NCI-H2227 treated with DMSO at 0.1 percent for 48 hours (cell line): ENCODE measurements around the gene CHRM1.
"Not testable (repeated sequence)": the region's sequence is repeated elsewhere in the genome, so short reads cannot be mapped to it uniquely, and the experiment has no call there.

ENCODE experiments used
- DNase-seq: peaks from one replicate; lab custom pipeline; 2025; lab: John Stamatoyannopoulos, UW

CHRM1 gene

GRCh38 chr11:62921201-62921572, at the start of gene CHRM1:
Gene CHRM1 (minus strand): TSS chr11:62921363. CDS start chr11:62911100, 10,263 bp downstream.
- DNase-seq, result no peak

GRCh38 chr11:62965574-62965973, 44.4 kb upstream of the CHRM1 start:
- no peak for DNase-seq

GRCh38 chr11:62962391-62962790, 41.2 kb upstream of the CHRM1 start:
- no peak for DNase-seq

GRCh38 chr11:62961017-62961570, 39.9 kb upstream of the CHRM1 start:
- DNase-seq, result no peak

- DNase-seq, result no peak
Observed at GRCh38 chr11:62959422-62959980, 38.3 kb upstream of the CHRM1 start.

- DNase-seq, result peak; percentile 83
Observed at GRCh38 chr11:62958547-62959421, 37.6 kb upstream of the CHRM1 start.

- no peak for DNase-seq
Observed at GRCh38 chr11:62957147-62957546, 36.0 kb upstream of the CHRM1 start.

- DNase-seq, result no peak
Observed at GRCh38 chr11:62954478-62954877, 33.3 kb upstream of the CHRM1 start.

- no peak for DNase-seq
Observed at GRCh38 chr11:62953811-62954210, 32.6 kb upstream of the CHRM1 start.

GRCh38 chr11:62948765-62949320, 27.7 kb upstream of the CHRM1 start:
- no peak for DNase-seq

GRCh38 chr11:62945538-62945937, 24.4 kb upstream of the CHRM1 start:
- not testable (repeated sequence) for DNase-seq

GRCh38 chr11:62937528-62937927, 16.4 kb upstream of the CHRM1 start:
- not testable (repeated sequence) for DNase-seq

GRCh38 chr11:62934496-62934785, 13.3 kb upstream of the CHRM1 start:
- DNase-seq, result no peak

GRCh38 chr11:62933750-62934495, 12.8 kb upstream of the CHRM1 start:
- DNase-seq, result no peak

GRCh38 chr11:62933285-62933684, 12.1 kb upstream of the CHRM1 start:
- no peak for DNase-seq

- DNase-seq, result peak; percentile 38
Observed at GRCh38 chr11:62931499-62932278, 10.5 kb upstream of the CHRM1 start.

GRCh38 chr11:62930666-62931065, 9.5 kb upstream of the CHRM1 start:
- no peak for DNase-seq

GRCh38 chr11:62930157-62930556, 9.0 kb upstream of the CHRM1 start:
- DNase-seq, result no peak

GRCh38 chr11:62928011-62928410, 6.8 kb upstream of the CHRM1 start:
- DNase-seq, result peak; percentile 66

GRCh38 chr11:62926680-62927455, 5.7 kb upstream of the CHRM1 start:
- DNase-seq, result no peak
